Measurements from ENCODE around the gene IL15.

The IL15 gene

GRCh38 chr4:141630854-141631253 lies 5.5 kb upstream of the IL15 start:
- no peaks in the 10 kb centered on the region for H3K79me2 ChIP-seq (ENCODE audit: insufficient read depth, low read length)
- no peak overlapping the region for H2AFZ ChIP-seq (ENCODE audit: low read depth, low read length, severe bottlenecking)
- H3K27ac ChIP-seq (ENCODE audit: low read depth, low read length): no peak overlapping the region
- H3K36me3 ChIP-seq (ENCODE audit: low read length): no peaks in the 10 kb centered on the region
- TF ChIP-seq CTCF (IDR thresholded peaks at IDR 0.05; ENCODE audit: insufficient read depth, low read length, poor library complexity, severe bottlenecking) (no peak), EZH2phosphoT487 (conservative IDR thresholded peaks at IDR 0.05; ENCODE audit: low read length) (no peak)
- H3K9ac ChIP-seq (ENCODE audit: low read length): no peak overlapping the region
- no peaks in the 10 kb centered on the region for H3F3A ChIP-seq (ENCODE audit: insufficient read depth)
- H3K27me3 ChIP-seq (ENCODE audit: low read length): no peaks in the 10 kb centered on the region
- H4K20me1 ChIP-seq (ENCODE audit: low read depth, low read length): no peaks in the 10 kb centered on the region
- no peak overlapping the region for H3K4me2 ChIP-seq (ENCODE audit: low read depth, low read length, poor library complexity, severe bottlenecking)
- no peak overlapping the region for H3K4me3 ChIP-seq (ENCODE audit: insufficient read depth, low read length, poor library complexity, severe bottlenecking)
- H3K9me2 ChIP-seq (replicated peaks; ENCODE audit: insufficient read depth, low read length): no peaks in the 10 kb centered on the region
- no peaks in the 10 kb centered on the region for H3K9me3 ChIP-seq (ENCODE audit: insufficient read depth, low read length)

GRCh38 chr4:141635736-141636081 lies 674 bp upstream of the IL15 start:
- Histone ChIP-seq H3K9me3 (ENCODE audit: insufficient read depth, low read length) (no peaks in the 10 kb centered on the region), H3K27ac (ENCODE audit: low read depth, low read length) (no peak overlapping the region), H3K36me3 (ENCODE audit: low read length) (no peaks in the 10 kb centered on the region), H3K79me2 (ENCODE audit: insufficient read depth, low read length) (no peaks in the 10 kb centered on the region), H3K27me3 (ENCODE audit: low read length) (no peaks in the 10 kb centered on the region), H2AFZ (ENCODE audit: low read depth, low read length, severe bottlenecking) (no peak overlapping the region), H3F3A (ENCODE audit: insufficient read depth) (no peaks in the 10 kb centered on the region), H3K9ac (ENCODE audit: low read length) (no peak overlapping the region), H3K4me2 (ENCODE audit: low read depth, low read length, poor library complexity, severe bottlenecking) (no peak overlapping the region), H3K9me2 (replicated peaks; ENCODE audit: insufficient read depth, low read length) (no peaks in the 10 kb centered on the region), H3K4me3 (ENCODE audit: insufficient read depth, low read length, poor library complexity, severe bottlenecking) (no peak overlapping the region), H4K20me1 (ENCODE audit: low read depth, low read length) (no peaks in the 10 kb centered on the region)
- no peak for TF ChIP-seq CTCF (IDR thresholded peaks at IDR 0.05; ENCODE audit: insufficient read depth, low read length, poor library complexity, severe bottlenecking)
- TF ChIP-seq EZH2phosphoT487 (conservative IDR thresholded peaks at IDR 0.05; ENCODE audit: low read length): no peak

GRCh38 chr4:141636771-141637460 lies 533 bp downstream of the IL15 start:
- Histone ChIP-seq H3K79me2 (ENCODE audit: insufficient read depth, low read length) (no peaks in the 10 kb centered on the region), H4K20me1 (ENCODE audit: low read depth, low read length) (no peaks in the 10 kb centered on the region), H3K27me3 (ENCODE audit: low read length) (no peaks in the 10 kb centered on the region), H3K36me3 (ENCODE audit: low read length) (no peaks in the 10 kb centered on the region), H3K4me2 (ENCODE audit: low read depth, low read length, poor library complexity, severe bottlenecking) (no peak overlapping the region), H3K9ac (ENCODE audit: low read length) (no peak overlapping the region), H3K27ac (ENCODE audit: low read depth, low read length) (no peak overlapping the region), H3K4me3 (ENCODE audit: insufficient read depth, low read length, poor library complexity, severe bottlenecking) (no peak overlapping the region), H2AFZ (ENCODE audit: low read depth, low read length, severe bottlenecking) (no peak overlapping the region), H3F3A (ENCODE audit: insufficient read depth) (no peaks in the 10 kb centered on the region), H3K9me3 (ENCODE audit: insufficient read depth, low read length) (no peaks in the 10 kb centered on the region), H3K9me2 (replicated peaks; ENCODE audit: insufficient read depth, low read length) (no peaks in the 10 kb centered on the region)
- TF ChIP-seq EZH2phosphoT487 (conservative IDR thresholded peaks at IDR 0.05; ENCODE audit: low read length) (no peak), CTCF (IDR thresholded peaks at IDR 0.05; ENCODE audit: insufficient read depth, low read length, poor library complexity, severe bottlenecking) (no peak)
